ENCODE results near the gene L3MBTL4. TPM values are rescaled to one million over a fixed set of nuclear protein-coding genes. Genes with fewer than 3 reads are reported as not detected.

The L3MBTL4 gene
- total RNA-seq, 1 experiment from 2014 or later, result 1.4 TPM

- TF ChIP-seq EMX1 (CRISPR knock-in tag; IDR thresholded peaks at IDR 0.05) (no peak), NFE2L1 (CRISPR knock-in tag; IDR thresholded peaks at IDR 0.05) (no peak), KAT7 (CRISPR knock-in tag; IDR thresholded peaks at IDR 0.05; ENCODE audit: borderline replicate concordance) (no peak), MYBL2 (CRISPR knock-in tag; IDR thresholded peaks at IDR 0.05) (no peak), STAT6 (CRISPR knock-in tag; conservative IDR thresholded peaks at IDR 0.05; ENCODE audit: low read depth) (no peak)
These were observed 440.0 kb downstream of the L3MBTL4 start (continued) for GRCh38 chr18:5974696-5975095.

- POLR2A ChIA-PET, result no interaction called here
- Mint-ChIP-seq H3K36me3 (no peaks in the 10 kb centered on the region), H3K9me3 (no peaks in the 10 kb centered on the region), H3K27ac (no peak overlapping the region), H3K27me3 (ENCODE audit: low read depth) (peaks cover 4% of the 10 kb centered on the region; the same call in 1 of the 2 replicates), H3K4me3 (no peak overlapping the region), H3K4me1 (peaks cover 35% of the 10 kb centered on the region)
- CTCF ChIA-PET, result no interaction called here
- TF ChIP-seq ZBTB21 (CRISPR knock-in tag; IDR thresholded peaks at IDR 0.05; ENCODE audit: borderline replicate concordance) (no peak), KAT7 (CRISPR knock-in tag; IDR thresholded peaks at IDR 0.05; ENCODE audit: borderline replicate concordance) (no peak), FOXJ3 (CRISPR knock-in tag; IDR thresholded peaks at IDR 0.05; ENCODE audit: borderline replicate concordance) (no peak), AR (CRISPR knock-in tag; IDR thresholded peaks at IDR 0.05) (no peak), MAX (CRISPR knock-in tag; IDR thresholded peaks at IDR 0.05) (no peak), ZNF425 (CRISPR knock-in tag; conservative IDR thresholded peaks at IDR 0.05) (no peak), USF1 (CRISPR knock-in tag; IDR thresholded peaks at IDR 0.05) (no peak)
- DNase-seq (ENCODE audit: low spot score) (no peak), ATAC-seq (no peak)
These were observed 441.6 kb downstream of the L3MBTL4 start for GRCh38 chr18:5973099-5973498.

- Mint-ChIP-seq H3K27me3 (ENCODE audit: low read depth) (peaks cover 4% of the 10 kb centered on the region; the same call in 1 of the 2 replicates), H3K4me3 (no peak overlapping the region), H3K36me3 (no peaks in the 10 kb centered on the region), H3K27ac (no peak overlapping the region), H3K9me3 (no peaks in the 10 kb centered on the region), H3K4me1 (peaks cover 35% of the 10 kb centered on the region)
- no peak for DNase-seq (ENCODE audit: low spot score)
- ChIA-PET POLR2A (no interaction called here), CTCF (interaction anchor here (1.0 to 1.4 kb wide), 2 partner anchors 82 to 247 kb away, joined by 3 to 5 read pairs; no protein-coding TSS in a partner anchor)
- ATAC-seq, result no peak
- no peak for TF ChIP-seq ZNF425 (CRISPR knock-in tag; conservative IDR thresholded peaks at IDR 0.05)
- TF ChIP-seq MXD4 (CRISPR knock-in tag; IDR thresholded peaks at IDR 0.05; ENCODE audit: borderline replicate concordance), result no peak
- no peak for TF ChIP-seq ZNF416 (CRISPR knock-in tag; IDR thresholded peaks at IDR 0.05)
- TF ChIP-seq HMGXB4 (CRISPR knock-in tag; IDR thresholded peaks at IDR 0.05), result no peak
- no peak for TF ChIP-seq ATF2 (CRISPR knock-in tag; IDR thresholded peaks at IDR 0.05; ENCODE audit: borderline replicate concordance, low read depth)
- no peak for TF ChIP-seq CDX4 (CRISPR knock-in tag; IDR thresholded peaks at IDR 0.05; ENCODE audit: borderline replicate concordance)
These were observed 442.4 kb downstream of the L3MBTL4 start for GRCh38 chr18:5972298-5972697.

All from WTC11 (cell line).